Activated CD8-positive, alpha-beta memory T cell treated with anti-CD3 and anti-CD28 coated beads, Interleukin-2, amount 50 U/mL, for 24 hours (primary cell): ENCODE measurements around the gene HTR3B.
"Not testable (repeated sequence)": the region's sequence is repeated elsewhere in the genome, so short reads cannot be mapped to it uniquely, and the experiment has no call there.

ENCODE experiments used
- DNase-seq: peaks from one replicate; pipeline ENCODE4 v3.0.0-alpha.2; 2020; ENCODE audit errors: extremely low read depth

The HTR3B gene, protein sequence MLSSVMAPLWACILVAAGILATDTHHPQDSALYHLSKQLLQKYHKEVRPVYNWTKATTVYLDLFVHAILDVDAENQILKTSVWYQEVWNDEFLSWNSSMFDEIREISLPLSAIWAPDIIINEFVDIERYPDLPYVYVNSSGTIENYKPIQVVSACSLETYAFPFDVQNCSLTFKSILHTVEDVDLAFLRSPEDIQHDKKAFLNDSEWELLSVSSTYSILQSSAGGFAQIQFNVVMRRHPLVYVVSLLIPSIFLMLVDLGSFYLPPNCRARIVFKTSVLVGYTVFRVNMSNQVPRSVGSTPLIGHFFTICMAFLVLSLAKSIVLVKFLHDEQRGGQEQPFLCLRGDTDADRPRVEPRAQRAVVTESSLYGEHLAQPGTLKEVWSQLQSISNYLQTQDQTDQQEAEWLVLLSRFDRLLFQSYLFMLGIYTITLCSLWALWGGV

DNA sequence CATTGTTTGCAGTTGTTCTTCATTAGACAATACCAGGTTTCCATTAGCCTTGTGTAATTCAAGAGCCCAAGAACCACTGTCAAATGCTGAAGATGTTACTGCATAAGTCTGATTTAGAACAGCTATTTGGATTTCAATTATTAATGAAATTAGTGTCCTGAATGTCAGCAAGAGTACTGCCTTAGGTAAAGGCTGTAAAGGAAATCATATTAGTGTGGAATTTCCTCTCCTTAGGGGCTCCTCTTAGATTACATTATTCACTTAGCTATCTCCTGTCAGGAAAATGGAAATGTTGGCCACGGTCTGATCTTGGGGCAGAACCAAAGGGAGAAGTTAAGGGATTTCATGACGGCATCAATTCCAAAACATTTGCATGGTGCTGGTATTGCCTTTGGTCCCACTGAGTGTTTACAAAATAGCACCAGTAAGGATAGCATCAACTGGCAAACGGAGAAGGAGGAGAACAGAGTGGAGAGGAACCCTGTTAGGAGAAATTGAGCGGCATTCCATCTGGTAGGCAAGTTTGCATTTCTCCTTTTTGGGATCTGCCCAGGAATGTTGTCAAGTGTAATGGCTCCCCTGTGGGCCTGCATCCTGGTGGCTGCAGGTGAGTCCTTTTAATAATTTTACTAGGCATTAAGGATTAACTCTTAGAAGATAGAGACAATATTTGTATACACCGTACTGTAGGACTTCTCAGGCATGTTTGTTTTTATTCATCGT, at the start of gene HTR3B:
Gene HTR3B (plus strand): TSS at position 418 of the 723 bp plus-strand sequence. CDS start 138 bp downstream, at position 556.
- no peak for DNase-seq

DNA sequence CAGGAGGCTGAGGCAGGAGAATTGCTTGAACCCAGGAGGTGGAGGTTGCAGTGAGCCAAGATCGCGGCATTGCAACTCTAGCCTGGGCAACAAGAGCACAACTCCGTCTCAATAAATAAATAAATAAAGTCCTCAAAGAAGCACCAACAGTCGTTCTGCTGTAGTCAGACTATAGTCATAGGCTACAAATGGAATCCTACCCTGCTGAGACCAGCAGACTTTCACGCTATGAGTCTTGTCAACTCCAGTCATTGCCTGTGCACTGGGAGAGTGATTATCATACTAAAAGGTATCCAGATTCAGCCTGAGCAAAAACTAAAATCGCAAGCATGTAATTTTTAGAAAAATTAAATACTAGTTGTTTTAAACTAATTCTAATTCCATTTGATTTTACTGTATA, 48.8 kb upstream of the HTR3B start:
- DNase-seq, result no peak

DNA sequence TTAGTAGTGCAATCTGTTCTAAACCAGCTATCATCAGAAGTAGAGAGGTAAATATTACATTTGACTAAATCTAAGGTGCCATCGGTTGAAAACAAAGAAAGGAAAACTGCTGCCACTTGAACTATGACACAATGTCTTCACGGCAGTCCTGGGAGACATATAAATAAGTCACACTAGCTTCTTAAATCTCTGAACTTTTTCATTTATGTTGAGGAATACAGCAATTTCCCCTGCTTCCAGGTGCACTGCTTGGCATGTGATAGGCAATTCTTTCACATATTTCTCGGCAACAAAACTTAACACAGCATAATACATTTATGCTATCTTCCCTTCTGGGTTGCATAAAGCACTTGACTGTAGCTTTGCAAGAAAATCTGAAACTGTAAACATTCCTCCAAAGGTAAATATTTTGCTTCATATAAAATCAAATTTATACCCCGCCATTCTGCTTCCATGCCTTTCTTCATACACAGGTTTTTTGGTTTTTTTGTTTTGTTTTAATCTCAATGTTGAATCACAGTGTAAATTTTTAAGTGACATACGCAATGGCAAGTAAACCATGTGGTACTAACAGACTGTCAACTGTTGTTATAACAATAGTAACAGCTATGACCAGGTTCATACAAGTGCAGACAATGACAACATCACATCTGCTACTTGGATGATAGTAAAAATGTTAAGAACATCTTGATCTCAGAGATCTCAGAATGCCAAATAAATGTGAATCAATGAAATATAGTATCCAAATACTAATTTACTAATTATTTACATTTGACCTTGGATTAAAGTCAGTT, 47.4 kb upstream of the HTR3B start:
- no peak for DNase-seq

DNA sequence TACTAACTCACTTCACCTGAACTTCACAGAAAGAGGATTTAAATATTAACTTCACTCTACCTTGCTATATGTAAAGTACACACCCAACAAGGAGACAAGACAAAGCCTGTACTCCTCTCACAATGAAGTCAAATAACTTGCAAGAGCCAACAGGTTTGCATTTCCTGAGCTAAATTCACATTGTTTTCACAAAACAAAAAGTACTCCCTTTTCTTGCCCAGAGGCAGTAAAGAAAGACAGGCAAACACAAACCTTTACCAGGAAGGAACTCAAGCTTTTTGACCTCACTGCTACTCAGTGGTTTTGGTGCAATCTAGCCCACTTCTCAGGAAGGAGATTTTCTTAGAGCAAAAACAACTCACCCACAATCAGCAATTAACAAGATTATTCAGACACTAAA, 44.9 kb upstream of the HTR3B start:
- no peak for DNase-seq

DNA sequence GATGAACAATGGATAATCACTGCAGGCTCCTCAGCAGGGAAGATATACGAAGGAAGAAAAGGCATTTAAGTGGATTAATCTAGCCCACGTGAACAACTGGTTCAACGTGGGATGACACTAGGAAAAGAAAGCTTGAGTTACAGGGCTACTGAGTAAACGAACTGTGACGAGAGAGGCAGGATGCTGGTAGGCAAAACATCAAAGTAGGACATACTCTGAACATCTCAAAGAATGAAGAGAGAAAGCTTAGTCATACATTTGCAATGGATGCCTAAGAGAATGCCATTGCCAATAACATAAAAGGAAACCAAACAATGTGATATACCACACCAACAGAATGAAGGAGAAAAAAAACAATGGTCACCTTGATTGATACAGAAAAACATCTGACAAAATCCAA, 42.2 kb upstream of the HTR3B start:
- DNase-seq, result no peak

DNA sequence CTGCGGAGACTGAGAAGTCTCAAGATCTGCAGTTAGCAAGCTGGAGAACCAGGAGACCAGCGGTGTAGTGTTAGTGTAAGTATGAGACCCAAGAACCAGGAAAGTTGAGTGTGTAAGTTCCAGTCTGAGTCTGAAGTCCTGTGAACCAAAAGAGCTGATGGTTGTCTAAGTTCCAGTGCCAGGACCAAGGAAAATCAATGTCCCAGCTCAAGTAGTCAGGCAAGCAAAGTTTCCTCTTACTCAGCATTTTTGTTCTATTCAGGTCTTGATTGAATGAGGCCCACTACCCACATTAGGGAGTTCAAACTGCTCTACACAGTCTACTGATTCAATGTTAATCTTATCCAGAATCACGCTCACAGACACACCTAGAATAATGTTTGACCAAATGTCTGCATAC, 40.2 kb upstream of the HTR3B start:
- DNase-seq, result no peak

DNA sequence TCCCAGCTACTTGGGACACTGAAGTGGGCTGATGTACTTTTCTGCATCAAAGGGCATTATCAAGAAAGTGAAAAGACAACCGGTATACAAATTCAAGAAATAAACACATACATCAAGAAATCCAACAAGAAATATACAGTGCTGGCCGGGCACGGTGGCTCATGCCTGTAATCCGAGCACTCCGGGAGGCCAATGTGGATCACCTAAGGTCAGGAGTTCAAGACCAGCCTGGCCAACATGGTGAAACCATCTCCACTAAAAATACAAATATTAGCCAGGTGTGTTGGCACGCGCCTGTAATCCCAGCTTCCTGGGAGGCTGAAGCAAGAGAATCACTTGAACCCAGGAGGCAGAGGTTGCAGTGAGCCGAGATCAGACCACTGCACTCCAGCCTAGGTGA, 38.7 kb upstream of the HTR3B start:
- no peak for DNase-seq

DNA sequence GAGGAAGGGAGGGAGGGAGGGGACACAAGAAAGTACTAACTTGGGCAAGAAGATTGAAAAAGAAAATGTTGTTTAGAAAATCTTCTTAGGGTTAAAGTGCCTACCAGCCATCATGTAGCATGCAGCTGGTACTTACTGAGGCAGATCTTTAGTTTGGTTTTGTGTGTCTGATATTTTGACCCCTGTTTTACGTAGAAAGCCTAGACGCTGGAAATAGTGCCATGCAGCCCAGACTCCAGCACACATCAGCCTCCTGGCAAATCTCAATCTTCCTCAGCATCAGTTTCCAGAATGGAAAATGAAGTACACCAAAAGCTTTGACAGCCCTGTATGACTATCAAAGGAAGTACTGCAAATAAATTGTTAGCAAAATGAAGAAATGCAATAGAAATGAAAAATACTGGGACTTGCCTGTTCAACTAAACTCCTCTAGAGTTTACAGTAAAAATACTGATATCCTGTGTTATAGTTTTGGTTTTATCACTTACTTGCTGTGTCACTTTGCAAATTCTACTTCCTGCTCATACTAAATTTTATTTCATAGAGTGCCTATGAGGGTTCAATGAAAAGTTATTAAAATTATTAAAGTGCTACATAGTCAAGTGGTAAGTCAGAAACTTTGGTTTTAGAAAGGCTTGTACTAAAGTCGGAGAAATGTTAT, 36.6 kb upstream of the HTR3B start:
- no peak for DNase-seq

DNA sequence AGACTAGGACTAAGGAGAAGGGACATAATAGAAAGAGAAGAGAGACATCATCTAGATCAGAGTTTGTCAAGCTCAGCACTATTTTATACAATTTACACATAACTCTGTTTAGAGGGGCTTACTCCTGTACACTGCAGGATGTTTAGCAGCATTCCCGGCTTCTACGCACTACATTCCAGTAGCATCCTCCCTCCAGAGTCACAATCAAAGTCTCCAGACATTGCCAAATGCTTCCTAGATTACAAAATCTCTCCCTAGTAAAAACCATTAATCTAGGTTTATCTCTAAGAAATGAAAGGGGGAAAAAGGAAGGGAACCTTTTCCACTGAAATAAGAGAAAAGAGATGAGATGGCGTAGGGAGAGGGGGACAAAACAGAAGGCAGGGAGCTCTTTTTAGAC, 33.3 kb upstream of the HTR3B start:
- DNase-seq, result no peak

DNA sequence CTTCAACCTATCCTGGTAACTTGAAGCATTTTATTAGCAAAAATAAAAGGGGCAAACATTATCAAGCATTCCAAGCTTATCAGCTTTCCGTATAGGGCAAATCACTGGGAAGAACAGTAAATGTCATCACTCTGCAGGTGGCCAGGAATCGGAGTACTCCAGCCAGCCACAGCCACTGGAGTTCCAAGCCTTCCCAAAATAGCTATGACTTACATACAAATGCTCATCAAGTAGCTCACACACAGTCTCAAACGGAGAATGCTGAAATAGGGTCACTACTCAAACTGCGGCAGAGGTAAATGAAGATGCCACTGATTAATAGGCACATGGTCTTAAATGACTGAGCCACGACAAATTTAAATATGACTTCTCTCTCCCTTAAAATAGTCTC, 31.4 kb upstream of the HTR3B start:
- no peak for DNase-seq

DNA sequence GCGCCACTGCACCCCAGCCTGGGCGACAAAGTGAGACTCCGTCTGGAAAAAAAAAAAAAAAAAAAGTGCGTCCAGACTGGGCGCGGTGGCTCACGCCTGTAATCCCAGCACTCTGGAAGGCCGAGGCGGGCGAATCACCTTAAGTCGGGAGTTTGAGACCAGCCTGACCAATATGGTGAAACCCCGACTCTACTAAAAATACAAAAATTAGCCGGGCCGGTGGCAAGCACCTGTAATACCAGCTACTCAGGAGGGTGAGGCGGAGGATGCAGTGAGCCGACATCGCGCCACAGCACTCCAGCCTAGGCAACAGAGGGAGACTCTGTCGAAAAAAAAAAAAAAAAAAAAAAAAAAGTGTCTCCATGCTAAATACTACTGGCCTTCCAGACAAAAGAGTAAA, 30.5 kb upstream of the HTR3B start:
- no peak for DNase-seq

DNA sequence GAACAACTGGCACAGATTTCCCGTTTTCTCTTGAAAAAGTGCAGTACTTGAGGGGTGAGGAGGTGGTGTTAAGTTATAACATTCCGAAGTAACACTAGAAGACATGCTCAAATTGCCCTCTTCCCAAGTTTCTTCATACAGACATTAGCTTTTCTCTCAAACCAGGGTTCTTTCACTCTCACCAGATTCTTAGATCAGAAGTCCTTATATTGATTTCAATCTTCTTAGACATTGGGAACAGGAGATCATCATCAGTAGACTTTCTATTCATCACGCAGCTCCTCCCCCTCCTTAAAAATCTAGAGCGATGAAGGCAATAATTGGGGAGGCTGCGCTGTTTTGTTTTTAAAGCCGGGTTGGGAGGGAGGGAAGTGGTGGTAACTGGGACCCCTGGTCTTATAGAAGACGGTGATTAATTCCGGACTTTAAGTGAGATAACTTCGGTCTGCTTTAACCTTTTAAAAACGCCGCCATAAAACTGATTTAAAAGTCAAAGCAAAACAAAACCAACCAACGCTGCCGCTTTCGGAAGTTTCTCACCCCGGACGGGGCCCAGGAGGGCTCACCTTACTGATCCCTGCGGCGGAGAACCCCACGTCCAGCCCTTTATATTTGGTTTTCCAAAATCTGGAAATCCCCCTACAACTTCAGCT, 29.9 kb upstream of the HTR3B start:
- no peak for DNase-seq

DNA sequence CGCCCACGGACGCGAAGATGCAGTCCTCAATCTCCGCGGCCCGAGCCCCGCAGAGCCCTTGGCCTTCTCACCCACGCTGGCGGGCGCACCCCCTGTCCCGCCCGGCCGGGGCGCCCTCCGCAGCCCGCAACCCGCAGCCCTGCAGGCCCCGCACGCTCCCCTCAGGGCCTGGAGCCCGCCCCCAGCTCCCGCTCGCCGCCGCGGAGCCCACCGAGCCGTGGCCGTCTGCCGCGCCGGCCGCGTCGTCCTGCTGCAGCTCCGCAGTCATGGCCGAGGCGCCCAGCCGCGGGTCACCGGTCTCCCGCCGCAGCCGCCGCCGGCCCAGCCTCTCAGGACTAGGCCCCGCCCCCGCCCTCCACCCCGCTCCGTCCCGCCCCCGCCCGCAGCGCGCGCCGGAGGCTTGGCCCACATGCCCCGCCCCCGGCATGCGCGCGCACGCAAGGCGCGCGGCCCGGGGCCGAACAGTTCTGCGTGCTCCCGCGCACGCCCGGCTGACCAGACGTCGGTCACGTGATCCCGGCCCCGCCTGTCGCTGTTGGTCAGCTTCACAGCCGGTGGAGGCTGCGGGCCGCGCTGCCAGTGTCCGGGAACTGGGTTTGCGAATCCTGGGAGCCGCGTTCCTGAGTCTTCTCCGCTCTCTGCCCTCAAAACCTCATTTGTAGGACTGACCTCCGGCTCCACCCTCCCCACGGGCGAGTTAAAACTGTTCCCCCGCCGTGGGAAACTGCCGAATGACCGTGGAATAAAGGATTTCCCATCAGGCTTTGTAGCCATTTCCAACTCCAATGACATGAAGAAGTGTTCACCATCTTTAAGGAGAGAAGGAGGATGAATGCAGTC, 29.1 kb upstream of the HTR3B start, which contains the start of gene USP28:
Gene USP28 (minus strand): TSS at position 339 of the 840 bp plus-strand sequence. CDS start 71 bp downstream, at position 268.
- peak; percentile 48 for DNase-seq

DNA sequence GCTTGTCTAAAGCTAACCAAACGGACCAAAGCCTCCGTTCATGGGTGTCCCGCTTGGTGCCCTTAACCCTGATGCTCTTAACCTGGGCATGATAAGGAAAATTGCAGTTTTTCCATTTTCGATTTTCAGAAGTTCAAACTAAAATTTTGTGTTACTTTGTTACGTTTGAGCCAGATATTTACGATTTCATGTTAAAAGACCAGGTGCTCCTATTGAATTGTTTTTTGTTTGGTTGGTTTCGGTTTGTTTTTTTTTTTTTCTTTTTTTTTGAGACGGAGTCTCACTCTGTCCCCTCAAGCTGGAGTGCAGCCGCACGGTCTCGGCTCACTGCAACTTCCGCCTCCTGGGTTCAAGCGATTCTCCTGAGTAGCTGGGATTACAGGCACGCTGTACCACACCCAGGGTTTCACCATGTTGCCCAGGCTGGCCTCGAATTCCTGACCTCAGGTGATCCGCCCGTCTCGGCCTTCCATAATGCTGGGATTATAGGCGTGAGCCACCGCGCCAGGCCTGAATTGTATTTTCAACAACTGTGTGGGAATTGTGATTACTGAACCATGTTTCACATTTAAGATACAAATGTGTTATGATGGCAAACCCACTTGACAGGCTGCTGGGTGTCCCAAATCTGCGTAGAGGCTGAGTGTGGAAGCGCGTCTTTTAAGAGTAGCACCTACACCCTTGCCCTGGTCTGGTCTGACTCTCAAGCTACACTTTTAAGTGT, 28.4 kb upstream of the HTR3B start:
- no peak for DNase-seq

DNA sequence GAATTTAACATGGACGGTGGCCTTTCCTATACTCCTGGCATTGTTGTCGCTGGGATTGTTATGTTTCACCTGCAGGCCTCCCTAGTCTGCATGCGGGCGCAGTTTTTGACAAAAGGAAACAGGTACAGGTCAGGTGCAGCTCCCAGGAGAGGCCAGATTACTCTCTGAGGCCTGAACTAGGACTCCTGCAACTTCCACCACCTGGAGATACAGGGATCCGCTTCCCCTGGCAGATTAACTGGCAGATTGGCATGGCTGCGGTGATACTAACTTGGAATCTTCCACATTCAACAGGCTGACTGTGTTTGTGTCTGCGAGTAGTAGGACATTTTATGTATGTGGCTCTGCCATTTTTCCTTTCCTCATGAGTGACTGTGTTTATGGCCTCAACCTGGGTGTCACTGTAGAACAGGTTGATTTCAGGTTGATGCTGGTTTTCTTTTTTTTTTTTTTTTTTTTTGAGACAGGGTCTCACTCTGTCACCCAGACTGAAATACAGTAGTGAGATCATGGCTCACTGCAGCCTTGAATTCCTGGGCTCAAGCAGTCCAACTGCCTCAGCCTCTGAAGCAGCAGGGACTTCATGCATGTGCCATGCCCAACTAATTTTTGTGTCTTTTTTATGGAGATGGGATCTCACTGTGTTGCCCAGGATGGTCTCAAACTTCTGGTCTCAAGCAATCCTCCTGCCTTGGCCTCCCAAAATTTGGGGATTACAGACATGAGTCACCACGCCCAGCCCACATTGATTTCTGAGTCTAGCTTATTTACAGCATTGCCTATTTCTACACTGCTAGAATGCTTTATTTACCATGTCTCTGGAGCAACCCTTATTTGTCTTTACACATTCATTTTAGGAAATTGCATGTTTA, 27.6 kb upstream of the HTR3B start:
- DNase-seq, result no peak

DNA sequence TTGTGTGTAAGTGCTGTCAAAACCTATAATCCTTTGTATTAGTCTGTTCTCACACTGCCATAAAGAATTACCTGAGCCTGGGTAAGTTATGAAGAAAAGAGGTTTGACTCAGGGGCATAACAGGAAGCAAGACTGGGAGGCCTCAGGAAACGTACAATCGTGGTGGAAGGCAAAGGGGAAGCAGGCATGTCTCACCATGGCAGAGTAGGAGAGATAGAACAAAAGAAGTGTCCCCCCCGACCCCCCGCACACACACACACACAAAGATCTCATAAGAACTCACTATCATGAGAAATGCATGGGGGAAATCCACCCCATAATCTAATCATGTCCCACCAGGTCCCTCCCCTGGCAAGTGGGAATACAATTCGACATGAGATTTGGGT, 26.9 kb upstream of the HTR3B start:
- no peak for DNase-seq

DNA sequence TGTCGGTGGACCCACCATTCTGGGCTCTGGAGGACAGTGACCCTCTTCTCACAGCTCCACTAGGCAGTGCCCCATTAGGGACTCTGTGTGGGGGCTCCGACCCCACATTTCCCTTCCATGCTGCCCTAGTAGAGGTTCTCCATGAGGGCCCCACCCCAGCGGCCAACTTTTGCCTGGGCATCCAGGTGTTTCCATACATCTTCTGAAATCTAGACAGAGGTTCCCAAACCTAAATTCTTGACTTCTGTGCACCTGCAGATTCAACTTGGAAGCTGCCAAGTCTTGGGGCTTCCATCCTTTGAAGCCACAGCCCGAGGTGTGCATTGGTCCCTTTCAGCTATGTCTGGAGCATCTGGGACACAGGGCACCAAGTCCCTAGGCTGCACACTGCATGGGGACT, 25.1 kb upstream of the HTR3B start:
- DNase-seq, result not testable (repeated sequence)

DNA sequence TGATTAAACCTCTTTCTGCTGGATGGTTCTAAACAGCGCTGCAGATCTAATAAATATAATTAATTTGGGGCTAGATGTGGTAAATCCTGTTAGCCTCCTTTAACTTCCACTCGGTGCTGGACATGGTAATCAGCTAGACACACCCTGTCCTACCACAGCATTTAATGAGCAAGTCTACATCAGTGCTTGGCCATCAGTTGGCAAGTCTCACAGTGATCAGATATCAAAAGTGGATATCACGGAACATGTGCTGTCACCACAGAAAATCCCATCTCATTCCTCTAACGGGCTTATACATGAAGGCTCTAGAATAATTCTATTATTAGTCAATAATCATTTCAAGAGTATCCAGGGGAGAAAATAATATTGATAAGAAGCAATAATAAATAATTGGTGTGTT, 23.6 kb upstream of the HTR3B start:
- DNase-seq, result no peak

DNA sequence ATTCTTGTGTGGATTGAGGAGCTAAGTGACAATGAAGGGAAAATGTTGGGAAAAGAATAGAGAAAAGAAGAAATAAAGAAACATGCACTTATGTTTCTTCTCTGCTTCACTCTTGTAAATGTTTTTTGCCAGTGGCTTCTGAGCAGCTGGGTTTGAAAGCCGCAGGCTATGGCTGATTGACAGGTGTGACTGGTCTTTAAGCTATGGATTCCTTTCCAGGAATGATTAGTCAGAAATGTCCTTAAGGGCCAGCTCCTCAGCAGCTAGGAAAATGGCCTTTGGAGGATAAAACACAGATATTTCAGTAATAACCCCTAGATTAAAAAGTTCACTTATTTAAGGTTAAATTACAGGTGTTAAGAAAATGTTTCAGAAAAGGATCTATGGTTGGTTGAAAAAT, 22.7 kb upstream of the HTR3B start:
- no peak for DNase-seq
